ENCODE data around the gene CD6.

GRCh38 chr11:60942970-60943565 is 28.4 kb upstream of the CD6 start:
- no peak for TF ChIP-seq CTCF (IDR thresholded peaks at IDR 0.05)
- TF ChIP-seq POLR2AphosphoS5 (IDR thresholded peaks at IDR 0.05) = no peak
